ENCODE measurements around the gene ERC2. TPM values are rescaled to one million over a fixed set of nuclear protein-coding genes. Genes with fewer than 3 reads are reported as not detected.

Gene ERC2
- total and polyA plus RNA-seq, 2 donors (not counting 3 experiments of a cell fraction or from before 2014, with no cell fraction given), result 5.6 to 15.5 TPM

DNA sequence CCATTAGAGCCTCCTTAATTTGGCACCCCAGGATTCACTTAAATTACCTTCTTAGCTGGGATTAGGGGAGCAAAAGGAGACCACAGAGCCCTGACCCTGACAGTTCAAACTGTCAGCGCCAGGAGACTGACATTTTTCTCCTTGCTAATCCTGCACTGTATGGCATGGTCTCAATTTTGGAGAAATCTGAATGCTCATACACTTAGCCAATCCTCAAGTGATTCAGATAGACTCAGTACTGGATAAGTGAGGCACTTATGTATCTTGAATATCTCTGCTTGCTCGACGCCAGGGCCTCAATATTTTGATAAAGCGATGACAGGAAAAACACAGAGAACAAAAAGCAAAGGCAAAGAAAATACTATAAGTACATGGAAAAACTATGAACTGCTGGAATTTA lies 605.2 kb downstream of the ERC2 start:
- BruUV-seq (replicated peaks), result no TSS peak

More for the DNA sequence above, 605.2 kb downstream of the ERC2 start:
- Histone ChIP-seq H3K4me3 (replicated peaks in 1 of 3; ENCODE audit: insufficient read depth in 1 of 3, low read depth in 1 of 3, low read length in 3 of 3) (no peak overlapping the region), H3K4me1 (ENCODE audit: control insufficient read depth, extremely low read depth, insufficient read depth, low read length) (no peaks in the 10 kb centered on the region), H3K9ac (replicated peaks; ENCODE audit: extremely low read depth, insufficient read depth, low read length) (no peak overlapping the region), H3K79me2 (ENCODE audit: control insufficient read depth, insufficient read depth, low read length) (no peaks in the 10 kb centered on the region), H3K9me1 (replicated peaks; ENCODE audit: control insufficient read depth, extremely low read depth, insufficient read depth, low read length) (no peaks in the 10 kb centered on the region), H3K27me3 (ENCODE audit: control insufficient read depth in 2 of 2, insufficient read depth in 2 of 2, low read length in 2 of 2) (no peaks in the 10 kb centered on the region), H2AFZ (ENCODE audit: low read depth, low read length) (no peak overlapping the region), H3K36me3 (ENCODE audit: control insufficient read depth in 2 of 2, extremely low read depth in 1 of 2, insufficient read depth in 2 of 2, low read length in 2 of 2) (no peaks in the 10 kb centered on the region), H4K20me1 (replicated peaks; ENCODE audit: control insufficient read depth, extremely low read depth, insufficient read depth, low read length) (no peaks in the 10 kb centered on the region), H3K4me2 (ENCODE audit: insufficient read depth, low read length) (no peak overlapping the region), H3K27ac (ENCODE audit: insufficient read depth, low read depth, low read length) (no peak overlapping the region), H3K9me3 (replicated peaks; ENCODE audit: control insufficient read depth, insufficient read depth, low read length) (no peaks in the 10 kb centered on the region)
- POLR2A ChIA-PET, result no interaction called here
- dilution Hi-C loops (cut with MboI; ENCODE audit: extremely low pct_ligation_motif_present, low sequenced_read_pairs), result no loop called here
- TF ChIP-seq, protein P1, sequence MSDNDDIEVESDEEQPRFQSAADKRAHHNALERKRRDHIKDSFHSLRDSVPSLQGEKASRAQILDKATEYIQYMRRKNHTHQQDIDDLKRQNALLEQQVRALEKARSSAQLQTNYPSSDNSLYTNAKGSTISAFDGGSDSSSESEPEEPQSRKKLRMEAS (IDR thresholded peaks at IDR 0.05; ENCODE audit: insufficient read depth, insufficient read length), result no peak
- TF ChIP-seq MYC (IDR thresholded peaks at IDR 0.05; ENCODE audit: low read depth, low read length) (no peak), POLR2A (IDR thresholded peaks at IDR 0.05; ENCODE audit: low read depth, low read length) (no peak), EZH2 (IDR thresholded peaks at IDR 0.05; ENCODE audit: borderline replicate concordance, low read depth, low read length, severe bottlenecking) (no peak), FOS (IDR thresholded peaks at IDR 0.05; ENCODE audit: borderline replicate concordance, insufficient read depth, low read length) (no peak), POLR2AphosphoS5 (IDR thresholded peaks at IDR 0.05; ENCODE audit: insufficient read depth, low read depth, low read length) (no peak), JUN (IDR thresholded peaks at IDR 0.05; ENCODE audit: borderline replicate concordance, insufficient read depth, insufficient read length, low read depth) (no peak)
- TF ChIP-seq, protein P2, sequence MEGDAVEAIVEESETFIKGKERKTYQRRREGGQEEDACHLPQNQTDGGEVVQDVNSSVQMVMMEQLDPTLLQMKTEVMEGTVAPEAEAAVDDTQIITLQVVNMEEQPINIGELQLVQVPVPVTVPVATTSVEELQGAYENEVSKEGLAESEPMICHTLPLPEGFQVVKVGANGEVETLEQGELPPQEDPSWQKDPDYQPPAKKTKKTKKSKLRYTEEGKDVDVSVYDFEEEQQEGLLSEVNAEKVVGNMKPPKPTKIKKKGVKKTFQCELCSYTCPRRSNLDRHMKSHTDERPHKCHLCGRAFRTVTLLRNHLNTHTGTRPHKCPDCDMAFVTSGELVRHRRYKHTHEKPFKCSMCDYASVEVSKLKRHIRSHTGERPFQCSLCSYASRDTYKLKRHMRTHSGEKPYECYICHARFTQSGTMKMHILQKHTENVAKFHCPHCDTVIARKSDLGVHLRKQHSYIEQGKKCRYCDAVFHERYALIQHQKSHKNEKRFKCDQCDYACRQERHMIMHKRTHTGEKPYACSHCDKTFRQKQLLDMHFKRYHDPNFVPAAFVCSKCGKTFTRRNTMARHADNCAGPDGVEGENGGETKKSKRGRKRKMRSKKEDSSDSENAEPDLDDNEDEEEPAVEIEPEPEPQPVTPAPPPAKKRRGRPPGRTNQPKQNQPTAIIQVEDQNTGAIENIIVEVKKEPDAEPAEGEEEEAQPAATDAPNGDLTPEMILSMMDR (IDR thresholded peaks at IDR 0.05; ENCODE audit: extremely low read depth in 1 of 2, insufficient read depth in 1 of 2, low read depth in 1 of 2, low read length in 2 of 2), result no peak
- CTCF ChIA-PET, result no interaction called here
- FAIRE-seq (no peak), DNase-seq (ENCODE audit: low read depth, low spot score) (no peak)
- intact Hi-C loops (cut with micrococcal nuclease), result no loop called here
